ENCODE measurements around the gene CCDC88C. TPM values are rescaled to one million over a fixed set of nuclear protein-coding genes. Genes with fewer than 3 reads are reported as not detected.

CCDC88C gene
- total and polyA plus RNA-seq, 7 donors: 0.95 to 45.7 (median 3.9) TPM

DNA sequence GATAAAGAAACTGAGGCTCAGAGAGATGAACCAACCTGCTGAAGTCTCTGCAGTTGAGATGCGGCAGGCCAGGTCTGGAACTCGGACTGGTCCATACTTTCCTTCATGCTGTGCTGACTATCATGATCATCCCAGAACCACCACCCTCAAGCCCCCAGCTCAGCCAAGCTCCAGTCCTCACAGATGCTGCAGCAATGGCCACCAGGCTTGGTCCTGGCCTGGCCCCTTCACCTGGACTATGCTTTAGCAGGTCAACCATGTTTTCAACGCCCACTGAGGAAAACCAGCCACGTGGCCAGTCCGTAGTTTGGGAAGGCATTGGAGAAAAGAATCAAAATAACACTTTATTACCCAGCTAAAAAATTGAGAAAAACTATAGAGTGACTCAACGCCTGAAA, 174.5 kb downstream of the CCDC88C start:
- Histone ChIP-seq H3K4me3 (peak overlapping the region in 1 of 4 donors; percentile 29), H3K36me3 (no peaks in the 10 kb centered on the region), H3K4me1 (peaks cover 0 to 12% (median 5%) of the 10 kb centered on the region in 4 donors), H3K27ac (peak overlapping the region in 2 of 4 donors; percentile 15 to 59), H3K9me3 (no peaks in the 10 kb centered on the region), H3K27me3 (no peaks in the 10 kb centered on the region)
- no peak for TF ChIP-seq EP300 (IDR thresholded peaks at IDR 0.05)
- no peak for DNase-seq
- WGBS, 2 donors: 76 to 81% methylated on average over 6 of the region's 6 CpGs
- intact Hi-C loops (cut with DNase I): no loop called here

DNA sequence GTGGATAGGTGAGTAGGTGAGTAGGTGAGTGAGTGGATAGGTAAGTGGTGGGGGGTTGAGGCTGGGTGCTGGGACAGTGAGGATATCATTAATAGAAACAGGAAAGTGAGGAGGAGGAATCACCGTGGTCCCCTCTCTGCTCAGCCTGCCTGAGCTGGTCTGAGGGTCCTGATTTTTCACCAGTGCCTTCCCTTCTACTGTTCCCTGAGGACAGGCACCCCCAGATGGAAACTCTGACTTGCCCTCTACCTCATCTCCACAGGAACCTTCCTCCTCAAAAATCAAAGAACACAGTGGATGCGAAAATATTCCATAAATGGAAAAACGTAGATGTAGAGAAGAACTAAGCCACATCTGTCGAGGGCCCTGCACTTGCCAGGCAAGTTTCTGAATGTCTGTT, 175.0 kb downstream of the CCDC88C start:
- Histone ChIP-seq H3K4me3 (peak overlapping the region in 1 of 4 donors; percentile 29), H3K27ac (peak overlapping the region in 1 of 4 donors; percentile 15)
- 75 to 81% methylated on average over 4 of the region's 4 CpGs for WGBS, 2 donors

DNA sequence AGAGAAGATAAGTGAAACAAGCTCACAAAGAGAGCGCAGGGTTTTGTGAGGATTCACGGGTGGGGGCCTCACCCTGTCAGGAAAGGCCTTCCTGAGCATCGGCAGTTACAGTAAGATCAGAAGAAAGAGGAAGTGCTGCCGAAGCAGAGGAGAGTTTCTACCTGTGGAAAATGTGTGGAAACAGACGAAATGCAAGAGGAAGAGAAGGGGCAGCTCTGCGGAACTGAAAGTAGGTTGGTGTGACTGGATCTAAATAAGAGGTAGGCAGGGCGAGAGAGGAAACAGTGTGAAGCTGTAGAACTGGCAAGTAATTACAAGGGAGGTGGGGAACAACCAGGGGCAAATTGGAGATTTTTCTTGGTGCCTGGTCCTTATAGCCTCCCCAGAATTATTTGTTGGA, 175.8 kb downstream of the CCDC88C start:
- Histone ChIP-seq H3K36me3 (no peaks in the 10 kb centered on the region), H3K27ac (no peak overlapping the region), H3K4me3 (no peak overlapping the region), H3K9me3 (no peaks in the 10 kb centered on the region), H3K27me3 (no peaks in the 10 kb centered on the region), H3K4me1 (peaks cover 0 to 12% (median 5%) of the 10 kb centered on the region in 4 donors)
- WGBS, 2 donors: 40 to 73% methylated on average over 7 of the region's 7 CpGs
- TF ChIP-seq POLR2A (IDR thresholded peaks at IDR 0.05): no peak
- TF ChIP-seq EP300 (IDR thresholded peaks at IDR 0.05): no peak
- TF ChIP-seq, protein P1, sequence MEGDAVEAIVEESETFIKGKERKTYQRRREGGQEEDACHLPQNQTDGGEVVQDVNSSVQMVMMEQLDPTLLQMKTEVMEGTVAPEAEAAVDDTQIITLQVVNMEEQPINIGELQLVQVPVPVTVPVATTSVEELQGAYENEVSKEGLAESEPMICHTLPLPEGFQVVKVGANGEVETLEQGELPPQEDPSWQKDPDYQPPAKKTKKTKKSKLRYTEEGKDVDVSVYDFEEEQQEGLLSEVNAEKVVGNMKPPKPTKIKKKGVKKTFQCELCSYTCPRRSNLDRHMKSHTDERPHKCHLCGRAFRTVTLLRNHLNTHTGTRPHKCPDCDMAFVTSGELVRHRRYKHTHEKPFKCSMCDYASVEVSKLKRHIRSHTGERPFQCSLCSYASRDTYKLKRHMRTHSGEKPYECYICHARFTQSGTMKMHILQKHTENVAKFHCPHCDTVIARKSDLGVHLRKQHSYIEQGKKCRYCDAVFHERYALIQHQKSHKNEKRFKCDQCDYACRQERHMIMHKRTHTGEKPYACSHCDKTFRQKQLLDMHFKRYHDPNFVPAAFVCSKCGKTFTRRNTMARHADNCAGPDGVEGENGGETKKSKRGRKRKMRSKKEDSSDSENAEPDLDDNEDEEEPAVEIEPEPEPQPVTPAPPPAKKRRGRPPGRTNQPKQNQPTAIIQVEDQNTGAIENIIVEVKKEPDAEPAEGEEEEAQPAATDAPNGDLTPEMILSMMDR (IDR thresholded peaks at IDR 0.05): no peak
- no peak for TF ChIP-seq POLR2AphosphoS5 (IDR thresholded peaks at IDR 0.05)
- no peak for DNase-seq
- intact Hi-C loops (cut with DNase I): no loop called here

More for the DNA sequence above, 175.0 kb downstream of the CCDC88C start:
- TF ChIP-seq POLR2A (IDR thresholded peaks at IDR 0.05) (no peak), EP300 (IDR thresholded peaks at IDR 0.05) (no peak), POLR2AphosphoS5 (IDR thresholded peaks at IDR 0.05) (no peak)
- TF ChIP-seq, protein P1 (IDR thresholded peaks at IDR 0.05): no peak
- intact Hi-C loops (cut with DNase I): no loop called here
- DNase-seq: no peak
- H3K4me1 ChIP-seq: peaks cover 0 to 12% (median 5%) of the 10 kb centered on the region in 4 donors
- no peaks in the 10 kb centered on the region for H3K27me3 ChIP-seq
- no peaks in the 10 kb centered on the region for H3K9me3 ChIP-seq
- H3K36me3 ChIP-seq: no peaks in the 10 kb centered on the region

DNA sequence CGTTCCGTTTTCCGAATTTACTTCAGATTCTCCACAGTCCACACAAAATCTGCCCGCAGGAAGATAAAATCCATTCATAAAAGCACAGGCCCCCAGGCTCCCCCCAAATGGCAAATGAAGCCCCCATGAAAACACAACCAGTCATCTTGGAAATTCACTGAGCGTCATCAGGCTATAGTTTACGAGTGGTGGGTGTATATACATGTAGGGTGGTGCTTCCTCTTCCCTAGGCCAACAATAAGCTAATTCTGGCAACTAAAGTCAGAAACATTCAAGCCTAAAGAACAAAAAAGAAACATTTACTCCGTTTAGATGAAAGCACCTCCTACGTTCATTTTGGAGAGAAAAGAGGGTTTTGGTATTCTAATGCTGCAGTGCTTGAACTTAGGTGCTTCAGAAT, 179.0 kb downstream of the CCDC88C start:
- Histone ChIP-seq H3K9me3 (no peaks in the 10 kb centered on the region), H3K4me3 (no peak overlapping the region), H3K4me1 (no peaks in the 10 kb centered on the region), H3K27ac (no peak overlapping the region), H3K27me3 (no peaks in the 10 kb centered on the region), H3K36me3 (no peaks in the 10 kb centered on the region)
- TF ChIP-seq, protein P1 (IDR thresholded peaks at IDR 0.05): no peak
- TF ChIP-seq POLR2A (IDR thresholded peaks at IDR 0.05): no peak
- TF ChIP-seq EP300 (IDR thresholded peaks at IDR 0.05): no peak
- no peak for TF ChIP-seq POLR2AphosphoS5 (IDR thresholded peaks at IDR 0.05)
- intact Hi-C loops (cut with DNase I): no loop called here
- 72 to 77% methylated on average over 8 of the region's 8 CpGs for WGBS, 2 donors
- no peak for DNase-seq

DNA sequence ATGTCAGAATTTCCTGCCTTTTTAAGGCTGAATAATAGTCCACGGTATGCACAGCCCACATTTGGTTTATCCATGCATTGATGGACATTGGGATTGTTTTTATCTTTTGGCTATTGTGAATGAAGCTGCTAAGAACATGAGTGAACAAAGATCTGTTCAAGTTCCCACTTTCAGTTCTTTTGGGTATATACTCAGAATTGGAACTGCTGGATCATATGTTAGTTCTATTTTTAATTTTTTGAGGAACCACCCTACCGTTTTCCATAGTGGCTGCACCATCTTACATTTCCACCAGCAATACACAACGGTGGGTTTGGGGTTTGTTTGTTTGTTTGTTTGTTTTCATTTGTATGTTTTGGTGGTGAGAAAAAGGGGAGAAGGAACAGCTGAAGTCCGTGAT, 179.5 kb downstream of the CCDC88C start:
- H3K27ac ChIP-seq: no peak overlapping the region
- H3K4me1 ChIP-seq: no peaks in the 10 kb centered on the region
- TF ChIP-seq, protein P1 (IDR thresholded peaks at IDR 0.05): no peak
- TF ChIP-seq EP300 (IDR thresholded peaks at IDR 0.05): no peak
- no peak for TF ChIP-seq POLR2A (IDR thresholded peaks at IDR 0.05)
- TF ChIP-seq POLR2AphosphoS5 (IDR thresholded peaks at IDR 0.05): no peak
- no peaks in the 10 kb centered on the region for H3K27me3 ChIP-seq
- no peaks in the 10 kb centered on the region for H3K36me3 ChIP-seq
- no peaks in the 10 kb centered on the region for H3K9me3 ChIP-seq
- DNase-seq: no peak
- whole genome bisulfite sequencing, 2 donors: 73 to 74% methylated on average over 4 of the region's 4 CpGs
- no peak overlapping the region for H3K4me3 ChIP-seq
- intact Hi-C loops (cut with DNase I): no loop called here
